Fibroblast of the conjunctiva (primary cell): ENCODE results near the gene SPTBN4.
"Not testable (repeated sequence)": the region's sequence is repeated elsewhere in the genome, so short reads cannot be mapped to it uniquely, and the experiment has no call there.

Source experiments
- DNase-seq: peaks from one replicate; pipeline ENCODE4 v3.0.0-alpha.2; 2010; ENCODE audit warnings: low read depth

The SPTBN4 gene

GRCh38 chr19:40621283-40621682 is 154.5 kb downstream of the SPTBN4 start:
- no peak for DNase-seq

GRCh38 chr19:40621966-40622772 is 155.4 kb downstream of the SPTBN4 start:
- no peak for DNase-seq

- no peak for DNase-seq
These were observed 155.9 kb downstream of the SPTBN4 start for GRCh38 chr19:40622773-40623075.

- no peak for DNase-seq
These were observed 156.8 kb downstream of the SPTBN4 start for GRCh38 chr19:40623403-40624251.

GRCh38 chr19:40624369-40625153 is 157.8 kb downstream of the SPTBN4 start:
- DNase-seq = not testable (repeated sequence)

GRCh38 chr19:40625406-40626120 is 158.8 kb downstream of the SPTBN4 start:
- DNase-seq = no peak
